Activated CD4-positive, CD25-positive, alpha-beta regulatory T cell (primary cell): Measurements from ENCODE around the gene CIDEC.
"Not testable (repeated sequence)": the region's sequence is repeated elsewhere in the genome, so short reads cannot be mapped to it uniquely, and the experiment has no call there.

Experiments used
- DNase-seq, 4 experiments: peaks; one replicate each; lab custom pipeline; 2025; lab: John Stamatoyannopoulos, UW

CIDEC gene

DNA sequence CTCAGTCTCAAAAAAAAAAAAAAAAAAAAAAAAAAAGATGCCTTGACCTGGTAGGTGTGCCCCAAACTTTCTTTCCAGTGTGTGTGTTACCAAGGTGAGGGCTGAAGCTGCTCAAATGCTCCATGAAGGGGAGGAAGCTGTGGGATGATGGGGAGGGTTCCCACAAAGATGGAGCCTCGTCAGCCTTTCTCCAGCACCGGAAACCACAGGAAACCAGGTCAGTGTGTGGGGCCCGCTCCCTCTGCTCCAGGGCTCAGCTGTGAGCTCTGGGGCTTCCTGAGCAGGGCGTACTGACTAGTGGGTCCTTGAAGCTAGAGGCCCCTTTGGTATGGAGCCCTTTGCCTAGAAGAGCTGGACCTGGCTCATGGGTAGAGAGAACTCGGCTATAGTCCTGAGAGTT is 21.9 kb upstream of the CIDEC start:
- no peak for DNase-seq

DNA sequence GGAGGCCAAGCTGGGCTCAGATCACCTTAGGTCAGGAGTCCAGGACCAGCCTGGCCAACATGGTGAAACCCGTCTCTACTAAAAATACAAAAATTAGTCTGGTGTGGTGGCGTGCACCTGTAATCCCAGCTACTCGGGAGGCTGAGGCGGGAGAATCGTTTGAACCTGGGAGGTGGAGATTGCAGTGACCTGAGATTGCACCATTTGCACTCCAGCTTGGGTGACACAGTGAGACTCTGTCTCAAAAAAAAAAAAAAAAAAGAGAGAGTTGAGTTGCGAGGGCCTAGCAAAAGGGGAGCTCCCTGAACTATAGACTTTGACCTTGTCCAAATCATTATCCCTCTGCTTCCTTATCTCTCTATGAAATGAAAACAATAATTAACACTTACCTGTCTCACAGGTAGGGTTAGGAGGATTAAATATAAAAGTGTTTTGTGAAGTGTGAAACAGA is 20.9 kb upstream of the CIDEC start:
- DNase-seq: not testable (repeated sequence)

DNA sequence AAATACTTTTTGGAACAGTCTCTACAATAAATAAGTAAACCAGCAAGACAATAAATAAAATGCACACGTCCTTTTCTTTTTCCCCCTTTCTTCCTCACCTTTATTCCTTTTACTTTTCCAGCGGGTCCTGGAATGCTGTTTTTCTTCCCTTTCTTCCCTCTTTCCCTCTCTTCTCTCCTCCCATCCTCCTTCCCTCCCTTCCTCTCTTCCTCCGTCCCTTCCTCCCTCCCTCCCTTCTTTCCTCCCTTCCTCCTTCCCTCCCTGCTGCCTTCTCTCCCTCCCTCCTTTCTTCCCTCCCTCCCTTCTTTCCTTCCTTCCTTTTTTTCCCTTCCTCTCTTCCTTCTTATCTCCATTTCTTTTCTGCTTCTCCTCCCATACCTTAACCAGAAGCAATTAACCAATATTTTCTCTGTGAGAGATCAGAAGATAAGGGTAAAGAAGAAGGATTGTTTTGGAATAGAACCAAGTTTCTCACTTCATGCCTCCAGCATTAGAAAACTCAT is 19.3 kb upstream of the CIDEC start:
- no peak for DNase-seq

DNA sequence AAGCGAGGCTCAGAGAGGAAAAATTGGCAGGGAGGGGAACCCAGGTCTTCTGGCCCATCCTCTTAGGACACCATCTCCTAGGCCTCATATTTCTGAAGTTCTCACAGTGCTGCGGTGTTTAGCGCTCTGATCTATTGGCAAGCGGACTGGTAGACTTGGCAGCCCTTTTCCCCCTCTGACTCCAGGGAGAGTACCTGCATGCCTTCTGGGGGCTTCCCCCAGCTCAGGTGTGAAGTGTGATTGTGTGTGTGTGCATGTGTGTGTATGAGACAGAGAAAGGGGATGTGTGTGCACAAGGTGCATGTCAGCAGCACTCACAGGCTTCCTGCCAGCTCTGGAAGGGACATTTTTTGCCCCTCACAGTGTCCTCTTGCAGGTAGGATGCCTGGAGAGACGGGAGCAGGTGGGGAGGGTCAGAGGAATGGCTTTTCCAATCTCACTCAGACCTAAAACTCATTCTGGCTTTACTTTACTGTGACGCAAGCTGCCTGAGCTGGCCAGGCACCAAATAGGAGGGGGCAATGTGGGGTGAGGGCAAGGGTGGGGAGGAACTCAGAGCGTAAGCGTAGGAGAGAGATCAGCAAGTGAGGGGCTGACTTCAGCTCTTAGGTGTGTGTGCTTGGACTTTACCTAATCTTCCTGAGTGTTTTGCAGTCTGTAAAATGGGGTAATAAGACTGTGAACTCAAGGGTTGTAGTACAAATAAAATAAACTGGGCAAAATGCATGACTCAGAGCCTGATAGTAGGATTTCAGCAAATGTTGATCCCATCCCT is 18.6 kb upstream of the CIDEC start:
- DNase-seq: no peak

DNA sequence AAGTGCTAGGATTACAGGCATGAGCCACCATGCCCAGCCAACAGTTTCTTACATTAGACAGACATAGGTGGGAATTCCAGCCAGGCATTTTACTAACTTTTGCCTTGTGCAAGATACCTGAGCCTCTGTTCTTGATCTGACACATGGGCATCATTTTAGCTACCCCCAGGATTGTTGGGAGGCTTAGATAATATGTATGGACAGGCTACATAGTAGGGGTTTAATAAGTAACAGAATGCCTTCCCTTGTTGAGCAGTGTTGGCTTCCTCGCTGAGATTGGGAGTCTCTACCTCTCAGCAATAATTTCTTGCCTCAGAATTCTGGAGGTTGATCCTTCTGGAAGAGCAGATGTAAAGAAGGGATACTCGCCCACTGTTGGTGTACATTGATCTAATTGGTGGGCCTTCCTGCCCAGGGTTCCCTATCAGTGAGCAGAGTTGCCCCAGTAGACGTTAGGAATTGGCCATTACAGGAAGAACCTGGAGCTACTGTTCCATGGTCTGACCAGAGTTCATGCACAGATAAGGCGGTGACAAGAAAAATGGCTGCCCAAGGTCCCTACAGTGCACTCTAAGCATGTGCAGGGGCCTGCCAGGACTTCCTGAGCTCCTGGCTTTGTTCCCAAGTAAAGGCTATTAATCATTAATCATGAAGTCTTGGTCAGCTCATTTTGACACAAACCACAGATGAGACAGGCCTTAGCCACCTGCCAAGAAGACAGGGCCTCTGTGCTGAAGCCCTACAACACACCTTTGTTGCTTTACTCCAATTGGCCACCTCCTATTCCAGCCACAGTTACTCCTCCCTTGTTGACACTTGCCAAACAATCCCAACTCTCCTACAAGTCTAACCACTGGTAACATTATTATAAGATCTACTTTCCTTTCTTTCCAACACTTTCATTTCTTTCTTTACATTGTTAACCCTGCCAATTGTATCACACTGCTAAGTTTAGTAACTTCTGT is 17.6 kb upstream of the CIDEC start:
- DNase-seq: no peak

DNA sequence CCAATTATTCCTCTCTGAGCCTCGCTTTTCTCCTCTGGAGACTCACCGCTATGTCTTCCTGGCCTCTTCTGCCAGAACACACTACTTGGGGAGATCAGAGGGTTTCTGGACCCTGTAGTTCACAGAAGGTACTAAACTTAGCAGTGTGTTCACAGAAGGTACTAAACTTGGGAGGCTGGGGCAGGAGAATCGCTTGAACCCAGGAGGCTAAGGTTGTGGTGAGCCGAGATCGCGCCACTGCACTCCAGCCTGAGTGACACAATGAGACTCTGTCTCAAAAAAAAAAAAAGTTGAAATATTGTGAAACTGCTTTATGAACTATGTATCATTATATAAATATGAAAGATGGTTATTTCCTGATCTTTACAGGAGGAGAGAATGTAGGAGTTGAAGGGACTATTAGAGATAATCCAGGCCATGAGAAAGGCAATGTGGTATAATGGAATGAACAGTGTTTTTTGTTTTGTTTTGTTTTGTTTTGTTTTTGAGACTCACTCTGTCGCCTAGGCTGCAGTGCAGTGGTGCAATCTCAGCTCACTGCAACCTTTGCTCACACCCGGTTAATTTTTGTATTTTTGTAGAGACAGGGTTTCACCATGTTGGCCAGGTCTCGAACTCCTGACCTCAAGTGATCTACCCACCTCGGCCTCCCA is 16.8 kb upstream of the CIDEC start:
- DNase-seq: not testable (repeated sequence)

DNA sequence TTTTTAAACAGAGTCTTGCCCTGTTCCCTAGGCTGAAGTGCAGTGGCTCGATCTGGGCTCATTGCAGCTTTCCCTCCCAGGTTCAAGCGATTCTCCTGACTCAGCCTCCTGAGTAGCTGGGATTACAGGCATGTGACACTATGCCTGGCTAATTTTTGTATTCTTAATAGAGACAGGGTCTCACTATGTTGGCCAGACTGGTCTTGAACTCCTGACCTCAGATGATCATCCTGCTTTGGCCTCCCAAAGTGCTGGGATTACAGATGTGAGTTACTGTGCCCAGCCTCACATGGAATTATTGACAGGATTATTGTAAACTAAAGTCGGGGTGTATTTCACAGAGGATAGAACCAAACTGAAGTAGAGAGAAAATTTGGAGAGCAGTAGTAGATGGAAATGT is 15.7 kb upstream of the CIDEC start:
- DNase-seq: not testable (repeated sequence)

DNA sequence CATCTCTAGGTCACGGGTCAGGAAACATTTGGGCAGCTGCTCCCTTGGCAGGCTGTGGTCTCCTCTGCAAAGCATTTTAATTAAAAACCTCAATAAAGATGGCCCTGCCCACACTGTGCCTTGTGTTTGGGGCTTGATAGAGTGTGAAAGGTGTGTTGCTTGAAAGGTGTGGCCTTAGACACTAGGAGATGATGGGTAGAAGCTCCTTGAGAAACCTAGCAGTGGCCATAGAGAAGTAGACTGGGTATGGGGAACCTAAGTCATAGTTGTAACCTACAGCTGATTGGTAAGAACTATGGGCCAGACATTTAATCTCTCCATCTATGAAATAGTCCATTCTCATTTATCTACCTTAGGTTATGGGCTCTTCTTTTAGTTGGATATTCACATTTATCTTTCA is 13.7 kb upstream of the CIDEC start:
- DNase-seq: no peak

DNA sequence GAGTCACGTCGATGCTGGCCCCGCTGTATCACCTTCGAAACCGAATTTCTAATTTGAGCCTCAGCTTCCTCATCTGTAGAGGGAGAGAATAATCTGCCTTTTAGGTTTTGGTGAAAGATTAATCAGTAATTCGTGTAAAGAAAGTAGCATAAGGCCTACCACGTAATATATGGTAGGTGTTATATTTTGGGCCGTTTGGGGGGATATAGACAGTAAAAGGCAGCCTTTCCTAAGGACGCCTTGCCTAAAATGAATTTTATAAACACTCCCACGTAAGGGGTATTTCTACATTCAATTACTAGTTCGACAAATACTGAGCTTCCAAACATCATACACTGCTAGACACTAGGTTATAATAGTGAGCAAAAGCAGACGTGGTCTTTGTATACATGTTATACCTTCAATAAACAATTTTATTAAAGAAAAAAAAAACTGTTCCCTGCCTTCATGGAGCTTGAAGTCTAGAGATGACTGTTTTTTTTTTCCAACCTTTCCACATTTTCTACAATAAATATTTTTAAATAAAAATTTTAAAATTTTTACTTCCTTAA is 11.1 kb upstream of the CIDEC start:
- DNase-seq: no peak

DNA sequence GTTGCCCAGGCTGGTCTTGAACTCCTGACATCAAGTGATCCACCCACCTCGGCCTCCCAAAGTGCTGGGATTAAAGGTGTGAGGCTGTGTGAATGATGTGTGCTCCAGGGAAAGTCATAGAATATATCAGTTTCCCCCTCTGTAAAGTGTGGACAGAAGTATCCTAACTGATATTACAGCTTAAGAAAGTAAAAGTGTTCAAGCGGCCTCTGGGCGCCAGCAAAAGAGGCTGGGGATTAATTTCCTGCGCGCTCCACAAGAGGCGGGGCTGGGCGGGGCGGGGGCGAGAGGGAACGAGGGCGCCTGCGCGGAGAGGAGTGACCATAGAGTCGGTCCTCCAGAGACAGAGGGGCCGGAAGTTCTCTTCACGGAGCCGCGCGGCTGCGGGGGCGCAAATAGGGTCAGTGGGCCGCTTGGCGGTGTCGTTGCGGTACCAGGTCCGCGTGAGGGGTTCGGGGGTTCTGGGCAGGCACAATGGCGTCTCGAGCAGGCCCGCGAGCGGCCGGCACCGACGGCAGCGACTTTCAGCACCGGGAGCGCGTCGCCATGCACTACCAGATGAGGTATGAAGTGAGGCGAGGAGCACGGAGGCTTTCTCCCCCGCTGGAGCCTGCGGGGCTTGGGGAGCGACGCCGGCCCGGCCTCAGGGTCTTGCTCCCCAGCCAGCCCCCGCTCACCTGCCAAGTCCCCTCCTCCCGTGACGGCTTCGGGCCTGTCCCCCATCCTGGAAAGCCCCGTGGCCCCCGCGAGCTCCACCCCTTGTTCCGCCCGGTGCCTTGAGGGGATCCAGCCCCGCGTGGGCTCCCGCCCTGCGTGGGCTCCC is 10.4 kb upstream of the CIDEC start, which contains the start of gene JAGN1:
JAGN1 (plus strand) TSS at position 362 of the 823 bp plus-strand sequence; CDS start at position 475, 113 bp downstream.
- DNase-seq: peak; percentile 80 to 90 (median 86)

DNA sequence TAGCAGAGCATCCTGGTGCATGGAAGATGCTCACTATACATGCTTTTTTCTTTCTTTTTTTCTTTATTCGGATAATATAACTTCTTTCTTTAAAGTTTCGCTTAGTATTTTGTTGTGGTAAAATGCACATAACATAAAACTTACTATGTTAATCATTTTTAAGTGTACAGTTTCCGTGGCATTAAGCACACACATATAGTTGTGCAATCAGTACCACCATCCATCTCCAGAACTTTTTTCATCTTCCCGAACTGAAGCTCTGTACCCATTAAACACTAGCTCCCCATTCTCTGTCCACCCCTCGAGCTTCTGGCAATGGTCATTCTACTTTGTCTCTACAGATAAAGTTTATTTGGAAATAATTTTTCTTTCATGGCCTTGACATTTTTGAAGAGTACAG is 9.4 kb upstream of the CIDEC start:
- DNase-seq: no peak

DNA sequence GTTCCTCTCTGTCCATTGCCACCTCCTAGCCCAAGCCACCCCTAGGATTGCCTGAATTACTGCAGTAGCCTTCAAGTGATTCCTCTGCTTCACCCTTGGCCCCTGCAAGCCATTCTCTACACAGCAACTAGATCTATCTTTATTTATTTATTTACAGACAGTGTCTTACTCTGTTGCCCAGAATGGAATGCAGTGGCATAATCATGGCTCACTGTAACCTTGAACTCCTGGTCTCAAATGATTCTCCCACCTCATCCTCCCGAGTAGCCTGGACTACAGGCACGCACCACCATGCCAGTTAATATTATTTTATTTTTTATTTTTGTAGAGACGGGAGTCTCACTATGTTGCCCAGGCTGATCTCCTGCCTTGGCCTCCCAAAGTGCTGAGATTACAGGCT is 8.5 kb upstream of the CIDEC start:
- DNase-seq: no peak

DNA sequence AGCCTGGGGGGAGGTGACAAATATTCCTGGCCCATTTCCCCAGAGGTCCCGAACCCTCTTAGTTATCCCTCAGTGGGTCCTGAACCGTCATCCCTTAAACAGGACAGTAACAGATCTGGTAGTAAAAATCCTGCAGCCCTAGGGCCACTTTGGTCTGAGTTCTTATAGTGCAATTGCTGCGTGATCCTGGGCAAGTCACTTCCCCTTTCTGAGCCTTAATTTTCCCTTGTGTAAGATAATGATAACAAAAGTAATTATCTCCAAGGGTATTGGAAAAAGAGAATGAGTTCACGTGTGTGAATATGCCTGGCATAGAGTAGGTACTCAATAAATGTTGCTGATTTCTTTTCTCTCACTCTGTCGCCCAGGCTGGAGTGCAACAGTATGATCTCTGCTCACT is 7.4 kb upstream of the CIDEC start:
- DNase-seq: no peak

DNA sequence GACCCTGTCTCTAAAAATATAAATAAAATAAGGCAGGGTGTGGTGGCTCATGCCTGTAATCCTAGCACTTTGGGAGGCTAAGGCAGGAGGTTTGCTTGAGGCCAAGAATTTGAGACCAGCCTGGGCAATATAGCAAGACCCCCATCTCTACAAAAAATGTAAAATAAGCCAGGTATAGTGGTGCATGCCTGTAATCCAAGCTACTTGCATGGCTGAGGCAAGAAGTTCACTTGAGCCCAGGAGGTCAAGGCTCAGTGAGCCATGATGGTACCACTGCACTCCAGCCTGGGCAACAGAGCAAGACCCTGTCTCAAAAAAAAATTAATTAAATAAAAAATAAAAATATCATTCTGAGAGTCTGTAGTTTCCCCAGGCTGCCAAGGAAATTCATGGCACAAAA is 6.3 kb upstream of the CIDEC start:
- no peak for DNase-seq

DNA sequence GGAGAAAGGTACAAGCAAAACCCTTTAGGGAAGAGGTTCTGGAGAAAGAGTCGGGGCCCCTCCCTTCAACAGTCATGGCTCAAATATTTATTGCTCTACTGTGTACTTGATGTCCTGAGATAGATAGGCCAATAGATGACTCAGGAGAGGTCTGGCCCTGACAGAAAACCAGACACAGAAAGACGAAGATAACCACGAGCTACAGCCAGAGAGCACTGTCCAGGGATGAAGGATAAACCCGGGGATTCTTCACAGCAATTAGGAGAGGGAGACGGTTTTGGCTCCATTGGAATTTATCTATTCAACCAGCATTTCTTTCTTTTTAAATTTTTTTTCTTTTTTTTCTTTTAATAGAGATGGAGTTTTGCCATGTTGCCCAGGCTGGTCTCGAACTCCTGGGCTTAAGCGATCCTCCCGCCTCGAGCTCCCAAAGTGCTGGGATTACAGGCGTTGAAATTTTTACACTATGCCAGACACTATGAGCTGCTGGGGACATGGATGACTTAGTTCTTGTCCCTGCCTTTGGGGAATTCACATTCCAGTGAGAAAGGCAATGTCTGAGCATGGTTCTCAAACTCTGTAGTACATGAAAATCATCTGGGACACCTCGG is 4.6 kb upstream of the CIDEC start:
- DNase-seq: no peak

DNA sequence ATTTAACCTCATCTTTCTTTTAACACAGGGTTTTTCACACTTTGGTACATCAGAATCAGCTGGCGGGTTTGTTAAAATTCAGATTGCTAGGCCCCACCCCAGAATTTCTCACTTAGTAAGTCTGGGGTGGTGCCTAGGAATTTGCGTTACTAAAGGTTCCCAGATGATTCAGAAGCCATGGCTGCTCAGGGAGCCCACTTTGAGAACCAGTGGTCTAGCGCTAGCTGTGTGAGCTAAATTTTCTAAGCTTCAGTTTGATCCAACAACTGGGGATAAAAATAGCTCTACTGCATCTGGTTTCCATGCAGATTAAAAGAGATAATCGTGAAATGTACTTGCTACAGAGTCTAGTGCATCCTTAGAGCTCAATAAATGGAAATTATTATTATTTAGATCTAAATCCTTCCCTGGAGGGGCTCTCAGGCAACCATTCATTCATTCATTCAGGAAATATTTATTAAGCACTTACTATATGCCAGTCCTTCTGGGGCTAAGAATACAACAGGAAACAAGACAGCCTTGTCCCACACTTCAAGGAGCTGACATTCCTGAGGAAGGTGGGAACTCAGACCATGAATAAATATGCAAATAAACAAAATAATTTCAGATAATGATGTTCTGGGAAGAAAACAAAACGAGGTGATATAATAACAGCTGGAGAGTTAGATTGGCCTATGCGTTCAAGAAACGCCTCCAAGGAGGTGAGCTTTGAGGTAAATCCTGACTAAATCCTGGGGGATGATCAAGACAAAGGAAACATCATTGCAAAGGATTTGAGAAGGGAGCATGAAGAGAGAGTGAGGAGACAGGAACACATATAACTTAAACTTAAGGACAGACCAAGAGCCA is 3.9 kb upstream of the CIDEC start:
- DNase-seq: no peak

DNA sequence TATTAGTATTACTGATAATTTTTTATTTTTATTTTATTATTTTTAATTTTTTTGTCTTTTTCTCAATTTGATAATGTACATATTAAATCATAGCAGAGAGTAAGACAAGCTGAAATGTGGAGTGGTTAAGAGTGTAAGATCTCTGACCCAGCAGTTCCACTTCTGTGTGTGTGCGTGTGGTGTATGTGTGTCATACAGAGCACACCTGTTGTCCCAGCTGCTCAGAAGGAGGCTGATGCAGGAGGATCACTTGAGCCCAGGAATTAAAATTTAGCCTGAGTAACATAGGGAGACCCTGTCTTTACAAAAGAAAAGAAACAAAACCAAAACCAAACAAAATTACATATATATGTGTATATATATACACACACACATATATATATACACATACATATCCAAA is 1.4 kb upstream of the CIDEC start:
- no peak for DNase-seq

DNA sequence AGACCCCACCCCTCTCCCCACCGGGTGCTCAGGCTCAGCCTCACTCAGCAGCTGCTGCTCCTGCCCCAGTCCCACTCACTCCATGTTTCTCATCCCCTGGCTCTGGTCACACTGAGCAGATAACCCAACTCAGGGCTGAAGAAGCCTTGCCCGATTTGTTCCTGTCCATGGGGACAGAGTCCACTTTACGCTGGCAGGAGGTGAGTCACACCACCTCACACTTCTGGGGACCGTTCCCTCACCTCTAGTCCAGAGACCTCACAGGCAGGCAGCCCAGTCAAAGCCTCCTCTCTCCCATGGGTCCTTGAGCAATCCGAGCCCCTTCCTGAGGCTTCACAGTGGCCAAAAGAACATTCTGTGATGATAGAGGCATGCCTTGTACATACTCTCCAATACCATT is 1.4 kb downstream of the CIDEC start:
- no peak for DNase-seq

DNA sequence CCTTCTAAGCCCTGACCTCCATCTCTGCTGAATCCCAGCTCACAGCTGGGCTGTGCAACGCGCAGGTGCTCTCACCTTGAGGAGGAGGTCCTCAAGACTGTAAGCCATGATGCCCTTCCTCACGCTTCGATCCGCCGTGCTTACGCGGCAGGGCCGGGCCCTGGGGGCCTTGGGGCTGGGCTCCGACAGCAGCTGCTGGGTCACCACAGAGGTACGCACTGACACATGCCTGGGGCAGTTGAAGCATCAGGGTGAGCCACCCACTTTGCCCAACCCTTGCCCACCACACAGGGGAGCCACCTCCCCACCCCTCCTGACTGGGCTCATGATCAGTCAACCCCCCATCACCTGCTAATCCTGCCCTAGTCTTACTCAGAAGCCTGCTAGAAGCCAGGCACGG is 3.1 kb downstream of the CIDEC start:
- no peak for DNase-seq

DNA sequence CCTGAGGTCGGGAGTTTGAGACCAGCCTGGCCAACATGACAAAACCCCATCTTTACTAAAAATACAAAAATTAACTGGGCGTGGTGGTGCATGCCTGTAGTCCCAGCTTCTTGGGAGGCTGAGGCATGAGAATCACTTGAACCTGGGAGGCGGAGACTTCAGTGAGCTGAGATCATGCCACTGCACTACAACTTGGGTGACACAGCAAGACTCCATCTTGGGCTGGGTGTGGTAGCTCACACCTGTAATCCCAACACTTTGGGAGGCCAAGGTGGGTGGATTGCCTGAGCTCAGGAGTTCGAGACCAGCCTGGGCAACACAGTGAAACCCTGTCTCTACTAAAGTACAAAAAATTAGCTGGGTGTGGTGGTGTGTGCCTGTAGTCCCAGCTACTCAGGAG is 3.8 kb downstream of the CIDEC start:
- DNase-seq: not testable (repeated sequence)
